HL-60 (cell line): ENCODE measurements around the gene LRP1-AS.

ENCODE experiments used
- POLR2AphosphoS5 ChIP-seq: IDR thresholded peaks from 2 replicates; pipeline ENCODE4 v1.6.1; 2012; ENCODE audit warnings: low read depth
- SPI1 ChIP-seq: IDR thresholded peaks from 2 replicates; pipeline ENCODE4 v1.6.1; 2012; ENCODE audit warnings: low read depth, mild to moderate bottlenecking, borderline replicate concordance
- TF ChIP-seq, protein P1 (sequence below): IDR thresholded peaks from one replicate; pipeline ENCODE4 v1.5.1; 2011; ENCODE audit warnings: low read length, control low read depth, inconsistent platforms; ENCODE audit not compliant: insufficient read depth

DNA sequence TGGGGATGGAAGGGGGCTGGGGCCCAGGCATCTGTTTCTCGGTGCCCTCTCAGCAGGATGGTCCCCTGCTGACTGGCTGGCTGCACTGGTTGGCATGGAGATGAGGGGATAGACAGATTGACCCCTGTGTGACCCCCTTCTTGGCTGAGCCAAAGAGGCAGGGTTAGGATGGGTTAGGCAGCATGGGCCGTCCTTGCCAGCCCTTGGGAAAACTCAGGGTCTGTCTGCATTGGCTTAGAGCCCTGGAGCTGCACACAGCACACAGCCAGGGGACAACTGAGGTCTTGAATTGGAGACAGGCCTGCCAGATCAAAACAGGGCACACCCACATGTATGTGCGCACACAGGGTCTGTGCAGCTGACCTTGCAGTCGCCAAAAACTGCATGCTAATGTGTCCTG is 11.2 kb upstream of the LRP1-AS start:
- TF ChIP-seq, protein P1, sequence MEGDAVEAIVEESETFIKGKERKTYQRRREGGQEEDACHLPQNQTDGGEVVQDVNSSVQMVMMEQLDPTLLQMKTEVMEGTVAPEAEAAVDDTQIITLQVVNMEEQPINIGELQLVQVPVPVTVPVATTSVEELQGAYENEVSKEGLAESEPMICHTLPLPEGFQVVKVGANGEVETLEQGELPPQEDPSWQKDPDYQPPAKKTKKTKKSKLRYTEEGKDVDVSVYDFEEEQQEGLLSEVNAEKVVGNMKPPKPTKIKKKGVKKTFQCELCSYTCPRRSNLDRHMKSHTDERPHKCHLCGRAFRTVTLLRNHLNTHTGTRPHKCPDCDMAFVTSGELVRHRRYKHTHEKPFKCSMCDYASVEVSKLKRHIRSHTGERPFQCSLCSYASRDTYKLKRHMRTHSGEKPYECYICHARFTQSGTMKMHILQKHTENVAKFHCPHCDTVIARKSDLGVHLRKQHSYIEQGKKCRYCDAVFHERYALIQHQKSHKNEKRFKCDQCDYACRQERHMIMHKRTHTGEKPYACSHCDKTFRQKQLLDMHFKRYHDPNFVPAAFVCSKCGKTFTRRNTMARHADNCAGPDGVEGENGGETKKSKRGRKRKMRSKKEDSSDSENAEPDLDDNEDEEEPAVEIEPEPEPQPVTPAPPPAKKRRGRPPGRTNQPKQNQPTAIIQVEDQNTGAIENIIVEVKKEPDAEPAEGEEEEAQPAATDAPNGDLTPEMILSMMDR = no peak
- TF ChIP-seq POLR2AphosphoS5 (no peak), SPI1 (no peak)
